ENCODE results near the gene GAPT. TPM values are rescaled to one million over a fixed set of nuclear protein-coding genes. Genes with fewer than 3 reads are reported as not detected.

Gene GAPT
- total and polyA plus RNA-seq, 2 donors, result 0.79 to 3.0 TPM

DNA sequence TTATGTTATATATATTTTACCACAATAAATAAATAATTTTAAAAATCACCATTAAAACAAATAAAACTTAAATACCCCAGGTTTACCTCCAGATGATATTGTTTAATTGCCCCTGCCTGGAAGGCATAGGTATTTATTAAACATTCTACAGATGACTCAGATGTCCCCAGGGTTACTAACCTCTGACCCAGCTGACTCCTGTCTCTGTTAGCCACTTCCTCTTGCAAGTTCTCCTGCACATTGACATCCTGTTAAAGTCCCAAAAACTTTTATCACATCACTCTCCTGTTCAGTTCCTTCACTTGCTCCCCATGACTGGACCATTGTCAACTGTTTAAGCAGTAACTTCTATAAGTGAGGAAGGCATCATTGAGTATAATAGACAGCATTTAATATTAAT, 54.7 kb downstream of the GAPT start:
- DNase-seq (ENCODE audit: extremely low spot score), result no peak
- H3K4me3 ChIP-seq (ENCODE audit: low read depth, low read length), result no peak overlapping the region
- H3K4me1 ChIP-seq (ENCODE audit: insufficient read depth), result no peaks in the 10 kb centered on the region
- no peak overlapping the region for H3K27ac ChIP-seq (ENCODE audit: low read depth)
- no peaks in the 10 kb centered on the region for H3K36me3 ChIP-seq (ENCODE audit: insufficient read depth)

Small RNA genes lying within 50 kb of the gene (small RNA-seq; reads per million reads assigned to genes)
- gene MIR548AE2, result not detected

Other genes starting within 250 kb of the GAPT start
- 212 TPM for gene PLK2, start 31.3 kb upstream of the GAPT start, total RNA-seq
- 27.6 TPM for gene PLK2, start 31.3 kb upstream of the GAPT start, polyA plus RNA-seq
- 2.0 TPM for gene RAB3C, start 91.6 kb downstream of the GAPT start, total RNA-seq
- 3.9 TPM for gene RAB3C, start 91.6 kb downstream of the GAPT start, polyA plus RNA-seq

Measured in urinary bladder (tissue), 4 donors.